Measurements from ENCODE around the gene ITPRIP.

The ITPRIP gene

DNA sequence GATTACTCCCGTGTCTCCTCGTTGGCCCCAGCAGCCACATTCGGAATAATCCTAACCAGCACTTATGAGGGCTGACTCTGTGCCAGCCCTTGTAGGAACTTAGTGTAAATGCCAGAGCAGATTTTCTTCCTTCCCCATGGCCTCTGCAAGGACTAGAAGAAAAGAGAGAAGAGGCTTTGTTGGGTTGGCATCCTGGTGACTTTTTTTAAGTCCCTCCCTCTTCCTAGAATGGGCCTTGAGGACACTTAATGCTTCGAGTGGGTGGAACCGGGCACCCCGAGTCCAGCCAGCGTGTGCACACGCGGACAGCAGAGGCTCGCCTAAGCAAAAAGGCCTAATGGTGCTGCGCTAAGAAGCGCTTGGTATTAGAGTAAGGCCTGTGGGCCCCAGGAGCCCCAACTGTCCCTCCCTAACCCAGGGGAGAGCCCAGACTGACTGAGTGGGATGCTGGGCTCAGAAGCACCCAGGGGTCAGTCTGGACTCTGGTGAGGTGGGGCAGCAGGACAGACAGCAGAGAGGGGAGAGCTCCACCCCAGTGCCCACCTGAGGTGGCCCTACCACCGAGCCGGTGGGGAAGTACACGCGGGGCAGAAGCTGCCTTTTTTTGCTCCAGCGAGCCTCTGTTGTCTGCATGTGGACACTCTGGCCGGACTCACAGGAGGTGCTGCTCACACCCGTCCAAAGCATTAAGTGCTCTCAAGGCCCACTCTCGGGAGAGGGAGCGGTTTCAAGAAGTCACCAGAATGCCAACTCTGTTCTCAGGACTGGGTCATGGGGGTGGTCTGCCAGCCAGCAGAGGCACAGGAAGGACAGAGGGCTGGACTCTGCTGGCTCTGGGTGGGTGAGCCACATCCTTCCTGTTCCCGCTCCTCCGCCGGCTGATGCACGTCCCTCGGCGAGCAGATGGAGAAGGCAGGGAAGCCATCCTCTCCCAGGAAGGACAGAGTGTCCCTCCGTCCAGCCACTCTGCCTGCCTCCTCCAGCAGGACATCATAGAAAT, 12.5 kb downstream of the ITPRIP start:
- DNase-seq = peak; percentile 27 to 56

DNA sequence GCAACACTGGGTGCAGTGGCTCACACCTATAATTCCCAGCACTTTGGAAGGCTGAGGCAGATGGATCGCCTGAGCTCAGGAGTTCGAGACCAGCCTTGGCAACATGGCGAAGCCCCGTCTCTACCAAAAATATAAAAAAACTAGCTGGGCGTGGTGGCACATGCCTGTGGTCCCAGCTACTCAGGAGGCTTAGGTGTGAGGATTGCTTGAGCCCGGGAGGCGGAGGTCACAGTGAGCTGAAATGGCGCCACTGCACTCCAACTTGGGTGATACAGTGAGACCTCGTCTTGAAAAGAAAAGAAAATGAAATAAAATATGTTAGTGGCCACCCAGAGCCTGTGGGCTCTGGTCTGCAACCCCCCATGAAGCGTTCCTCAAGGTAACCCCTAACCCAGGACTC, 13.3 kb downstream of the ITPRIP start:
- DNase-seq = no peak

DNA sequence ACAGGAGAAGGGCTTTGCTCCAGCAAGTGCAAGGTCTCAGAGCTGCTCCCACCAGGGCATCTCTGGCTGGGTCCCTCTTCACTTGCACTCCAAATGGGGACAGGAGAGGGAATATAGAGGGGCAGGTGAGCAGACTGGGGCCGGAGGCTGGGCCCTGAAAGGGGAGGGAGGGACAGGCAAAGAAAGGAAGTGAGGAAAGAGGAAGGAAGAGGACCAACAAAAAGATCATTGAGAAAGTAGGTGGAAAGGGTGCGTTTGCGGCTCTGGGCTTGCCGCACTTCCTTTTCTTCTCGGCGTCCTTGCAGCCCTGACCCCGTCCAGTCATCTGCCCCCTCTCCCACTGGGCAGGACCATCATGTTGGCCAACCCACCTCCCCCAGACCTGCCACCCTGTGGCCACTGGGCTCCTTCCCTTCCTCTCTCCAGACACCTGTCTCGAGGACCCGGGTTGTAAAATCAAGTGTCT, 14.0 kb downstream of the ITPRIP start:
- DNase-seq = peak; percentile 87 to 92

DNA sequence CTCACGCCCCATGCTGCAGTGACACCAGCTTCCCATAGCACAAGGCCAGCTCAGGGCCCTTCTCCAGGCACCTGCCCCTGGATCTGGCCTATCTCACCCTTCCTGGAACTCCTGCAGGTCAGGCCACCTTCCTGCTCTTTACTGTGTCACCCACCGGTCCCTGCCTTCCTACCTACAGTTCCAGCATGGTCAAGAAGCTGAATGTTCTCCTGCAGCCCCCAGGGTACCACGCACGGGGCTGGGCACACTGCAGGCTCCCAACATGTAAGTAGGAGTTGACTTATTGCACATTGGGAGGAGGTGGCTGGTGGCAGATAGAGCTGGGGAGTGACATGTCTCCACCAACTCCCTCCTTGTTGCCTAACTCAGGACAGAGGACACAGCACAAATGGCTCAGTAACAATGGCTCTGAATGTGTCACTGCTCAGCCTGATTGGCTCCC, 14.5 kb downstream of the ITPRIP start:
- peak; percentile 49 to 70 for DNase-seq

DNA sequence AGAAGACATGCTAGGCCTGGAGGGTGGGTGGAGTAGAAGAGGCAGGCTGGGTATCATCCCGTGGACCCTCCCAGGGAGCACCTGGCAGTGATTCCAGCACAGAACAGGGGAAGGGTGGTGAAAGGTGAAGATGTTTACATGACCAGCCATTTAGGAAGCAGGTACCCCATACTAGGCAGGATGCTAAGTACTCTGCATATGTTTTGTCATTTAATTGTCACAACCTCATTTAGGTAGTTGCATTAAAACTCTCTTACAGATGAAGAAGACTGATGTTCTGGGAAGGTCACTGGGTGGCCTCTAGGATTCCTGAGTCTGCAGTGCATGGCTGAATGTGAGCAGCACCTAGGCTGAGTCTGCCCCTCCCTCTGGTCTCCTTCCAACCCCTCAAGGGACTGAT, 15.2 kb downstream of the ITPRIP start:
- DNase-seq = no peak

DNA sequence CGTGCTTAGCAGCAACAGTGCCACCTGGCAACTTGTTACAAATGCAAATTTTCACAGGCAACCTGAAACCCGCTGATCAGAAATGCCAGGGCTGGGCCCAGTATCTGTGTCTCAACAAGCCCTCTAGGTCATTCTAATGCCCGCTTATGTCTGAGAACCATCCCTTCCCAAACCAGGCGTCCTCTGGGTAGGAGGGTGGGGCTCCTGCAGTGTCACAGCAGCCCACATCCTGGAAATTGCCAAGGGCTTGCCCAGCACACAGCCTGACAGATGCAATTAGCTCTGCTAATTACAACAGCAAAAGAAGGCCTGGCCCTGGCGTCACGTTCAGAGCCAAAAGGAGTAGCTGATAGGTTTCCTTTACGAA, 15.9 kb downstream of the ITPRIP start:
- DNase-seq = peak in 1 of 2 experiments; percentile 49

DNA sequence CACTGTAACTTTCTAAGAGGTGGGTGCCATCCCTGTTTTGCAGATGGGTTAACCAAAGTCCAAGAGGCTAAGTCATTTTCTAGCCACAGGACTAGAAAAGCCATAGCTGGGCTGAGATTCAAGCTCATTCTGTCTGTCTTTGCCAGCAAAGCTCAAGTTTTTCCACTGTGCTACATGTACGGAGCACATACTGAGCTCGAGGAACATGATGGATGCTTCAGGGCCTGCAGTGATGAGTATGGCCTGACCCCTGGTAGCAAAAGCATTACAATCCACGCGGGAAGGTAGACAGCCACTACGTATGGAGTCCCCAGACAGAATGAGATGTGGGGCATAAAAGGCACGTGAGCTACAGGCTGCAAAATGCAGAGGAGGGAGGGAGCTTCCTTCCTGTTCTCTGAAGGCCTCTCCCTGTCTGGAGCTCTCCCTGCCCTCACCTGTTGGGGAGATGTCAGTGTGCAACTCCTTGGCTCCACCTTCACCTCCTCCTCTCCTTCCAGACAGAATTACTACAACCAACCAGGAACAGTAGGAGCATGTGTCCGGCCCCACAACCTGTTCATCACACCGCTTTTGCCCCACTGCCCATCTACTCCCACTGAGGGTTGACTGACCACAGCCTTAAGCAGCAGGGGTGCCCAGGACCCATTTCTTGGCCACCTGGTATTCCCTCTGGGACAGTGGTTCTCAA, 16.4 kb downstream of the ITPRIP start:
- peak; percentile 21 to 26 for DNase-seq

DNA sequence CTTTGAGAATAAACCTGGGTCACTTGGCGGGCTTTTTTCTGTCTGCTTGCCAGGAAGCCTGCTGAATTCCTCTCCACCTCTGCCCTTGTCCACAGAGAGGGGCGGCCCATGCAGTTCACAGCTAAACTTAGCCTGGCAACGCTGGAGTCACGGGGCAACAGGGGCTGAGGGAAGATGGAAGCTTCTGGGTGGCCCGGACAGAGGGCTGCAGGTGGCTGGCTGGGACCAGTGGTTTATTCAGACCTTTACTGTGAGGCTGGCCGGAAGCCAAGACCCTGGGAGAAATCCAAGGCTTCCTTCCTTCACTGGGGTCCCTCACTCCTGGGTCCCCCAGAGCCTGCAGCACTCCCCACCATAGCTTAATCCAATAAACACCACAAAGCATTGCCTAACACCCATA, 17.0 kb downstream of the ITPRIP start:
- DNase-seq = no peak

DNA sequence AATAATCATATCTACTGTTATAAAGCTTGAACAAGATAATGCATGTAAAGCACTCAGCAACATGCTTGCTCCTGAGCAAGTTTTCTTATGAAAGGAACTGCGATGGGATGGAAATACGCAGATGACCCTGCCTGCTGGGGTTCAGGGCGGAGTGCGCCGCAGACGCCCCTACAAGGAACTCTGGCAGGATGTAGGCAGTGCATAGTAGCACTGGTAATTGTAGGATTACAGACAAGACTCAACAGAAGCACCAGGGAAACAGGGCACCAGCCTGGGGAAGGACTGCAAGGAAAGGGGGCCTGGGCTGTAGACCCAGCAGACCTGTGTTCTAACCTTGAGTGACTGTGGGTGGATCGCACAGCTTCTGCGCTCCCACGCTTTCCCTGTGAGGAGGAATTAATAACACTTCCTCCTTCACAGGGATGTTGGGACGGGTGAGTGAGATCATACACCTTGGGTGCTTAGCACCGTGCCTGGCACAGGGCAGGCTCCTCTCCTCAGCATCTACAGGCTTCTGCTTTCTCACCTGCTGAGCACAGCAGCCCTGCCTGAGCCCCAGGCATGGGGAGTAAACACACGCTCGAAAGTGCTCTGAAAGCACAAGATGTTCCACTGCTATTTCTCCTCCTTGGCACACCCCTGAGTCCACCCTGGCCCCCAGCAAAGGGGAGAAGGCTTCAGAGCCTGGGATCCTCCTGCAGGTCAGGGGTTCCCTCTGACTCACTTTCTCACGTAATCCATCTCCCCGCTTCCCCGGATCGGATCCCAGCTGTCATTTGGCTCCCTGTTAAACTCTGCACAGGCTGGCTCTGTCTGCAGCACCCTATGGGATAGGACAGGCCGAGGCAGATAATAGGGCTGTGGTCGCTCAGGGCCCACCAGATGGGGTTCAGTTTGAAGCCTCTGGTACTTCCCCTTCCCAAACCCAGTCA, 19.2 kb downstream of the ITPRIP start:
- DNase-seq = no peak

DNA sequence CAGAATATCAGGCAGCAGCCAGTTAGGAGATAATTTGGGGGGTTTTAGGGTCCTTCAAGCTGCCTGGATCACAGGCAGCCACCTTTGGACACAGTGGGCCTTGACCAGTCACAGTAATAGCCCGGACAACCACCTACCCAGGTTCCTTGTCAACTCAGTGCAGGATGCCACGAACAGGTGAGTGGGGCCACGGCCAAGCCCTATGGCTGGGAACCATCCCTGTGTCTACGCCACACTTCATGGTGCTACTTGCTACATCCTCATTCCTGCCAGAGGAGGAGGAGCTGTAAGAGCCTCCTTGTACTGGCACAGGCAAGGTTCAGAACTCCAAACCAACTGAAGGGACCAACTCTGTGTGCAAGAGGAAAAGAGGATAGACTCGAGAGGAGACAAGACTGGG, 19.9 kb downstream of the ITPRIP start:
- no peak for DNase-seq

DNA sequence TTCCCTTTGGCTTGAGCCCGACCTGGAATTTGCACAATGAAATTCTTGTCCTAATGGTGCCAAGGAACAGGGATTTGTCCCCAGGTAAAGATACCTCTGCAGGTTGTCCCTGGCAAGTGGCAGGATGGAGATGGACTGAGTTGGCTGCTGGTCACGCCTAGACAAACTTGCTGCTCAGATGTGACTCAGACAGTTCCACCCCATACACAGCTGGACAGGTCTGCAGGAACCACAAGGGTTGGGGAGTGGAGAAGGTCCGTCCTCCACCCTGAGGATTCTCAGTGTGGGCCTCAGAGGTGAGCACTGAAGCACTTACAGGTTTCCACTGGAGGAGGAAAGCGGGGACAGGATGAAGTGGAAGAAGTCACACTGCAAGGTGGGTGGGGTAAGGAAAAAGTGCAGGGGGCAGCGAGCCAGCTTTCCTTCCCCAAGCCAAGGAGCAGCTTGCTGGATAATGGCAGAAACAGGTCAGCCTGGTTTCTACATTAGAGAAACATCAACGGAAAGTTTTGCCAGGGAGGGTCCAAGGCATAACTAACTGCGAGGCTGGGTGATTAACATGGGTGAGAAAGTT, 20.5 kb downstream of the ITPRIP start:
- no peak for DNase-seq

DNA sequence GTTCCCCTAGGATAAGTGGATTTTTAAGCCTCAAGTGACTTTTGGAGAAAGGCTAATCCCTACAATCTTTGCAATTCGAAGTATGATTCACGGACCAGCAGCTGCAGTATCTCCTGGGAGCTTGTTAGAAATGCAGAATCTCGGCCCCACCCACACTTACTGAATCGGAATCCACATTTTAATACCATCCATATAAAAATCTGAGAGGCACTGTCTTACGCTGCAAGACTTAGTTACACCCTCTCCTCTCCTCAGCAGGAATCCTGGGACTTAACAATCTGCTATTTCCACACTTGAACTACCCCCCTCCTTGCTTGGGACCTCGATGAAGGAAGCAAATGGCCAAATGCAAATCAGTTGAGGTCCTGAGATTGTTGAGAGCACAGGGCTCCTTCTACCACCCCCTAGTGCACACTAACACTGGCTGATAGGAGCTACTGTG, 21.0 kb downstream of the ITPRIP start:
- DNase-seq = no peak

DNA sequence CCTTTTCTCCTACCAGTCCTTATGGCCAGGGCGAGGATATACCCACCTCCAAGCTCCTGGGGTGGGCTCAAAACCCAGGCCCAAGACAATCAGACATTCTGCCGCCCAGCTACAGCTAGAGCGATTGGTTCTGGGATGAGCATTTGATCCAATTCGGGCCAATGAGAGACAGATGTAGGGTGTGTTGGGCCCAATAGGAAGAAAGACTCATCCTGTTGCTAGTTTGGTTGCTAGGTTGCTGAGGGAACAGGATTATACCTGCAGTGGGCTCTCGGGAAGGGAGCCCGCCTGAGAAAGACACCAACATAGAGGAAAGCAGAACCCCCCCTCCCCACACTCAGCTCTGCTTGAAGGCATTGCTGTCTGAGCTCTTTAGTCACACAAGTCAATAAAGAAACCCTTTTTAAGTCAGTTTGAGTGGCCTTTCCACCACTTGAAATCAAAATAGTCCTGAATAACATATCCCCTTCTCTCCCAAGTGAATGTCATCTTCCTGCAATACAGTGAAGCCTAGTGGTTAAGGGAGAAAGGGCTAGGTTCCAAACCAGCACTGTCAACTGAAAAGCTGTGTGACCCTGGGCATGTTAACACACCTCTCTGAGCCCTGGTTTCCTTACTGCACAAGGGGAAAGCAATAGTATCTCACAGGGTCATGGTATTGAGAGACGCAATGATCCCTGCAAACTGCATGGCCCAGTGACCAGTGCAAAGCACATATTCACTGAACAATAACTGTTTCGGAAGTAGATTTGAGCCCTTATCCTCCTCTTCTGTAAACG, 21.8 kb downstream of the ITPRIP start:
- no peak for DNase-seq

DNA sequence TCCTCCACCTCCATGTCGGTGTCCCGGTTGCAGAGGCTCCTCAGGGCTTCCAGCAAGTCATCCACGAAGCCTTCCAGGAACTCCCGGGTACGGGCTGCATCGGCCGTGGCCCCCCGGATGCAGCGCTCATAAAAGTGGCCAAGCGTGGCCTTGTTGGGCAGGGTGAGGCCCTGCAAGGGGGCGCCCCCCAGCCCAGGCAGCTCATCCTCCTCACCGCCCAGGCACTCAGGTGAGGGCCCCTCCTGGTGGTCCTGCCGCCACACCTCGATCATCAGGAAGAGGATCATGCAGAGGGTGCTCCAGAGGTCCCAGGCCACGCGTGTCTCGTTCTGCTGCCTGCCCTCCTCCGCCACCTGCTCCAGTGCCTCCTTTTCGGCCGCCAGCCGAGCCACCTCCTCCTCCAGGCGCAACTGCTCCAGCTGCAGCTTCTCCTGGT, 22.8 kb downstream of the ITPRIP start:
- DNase-seq = no peak

DNA sequence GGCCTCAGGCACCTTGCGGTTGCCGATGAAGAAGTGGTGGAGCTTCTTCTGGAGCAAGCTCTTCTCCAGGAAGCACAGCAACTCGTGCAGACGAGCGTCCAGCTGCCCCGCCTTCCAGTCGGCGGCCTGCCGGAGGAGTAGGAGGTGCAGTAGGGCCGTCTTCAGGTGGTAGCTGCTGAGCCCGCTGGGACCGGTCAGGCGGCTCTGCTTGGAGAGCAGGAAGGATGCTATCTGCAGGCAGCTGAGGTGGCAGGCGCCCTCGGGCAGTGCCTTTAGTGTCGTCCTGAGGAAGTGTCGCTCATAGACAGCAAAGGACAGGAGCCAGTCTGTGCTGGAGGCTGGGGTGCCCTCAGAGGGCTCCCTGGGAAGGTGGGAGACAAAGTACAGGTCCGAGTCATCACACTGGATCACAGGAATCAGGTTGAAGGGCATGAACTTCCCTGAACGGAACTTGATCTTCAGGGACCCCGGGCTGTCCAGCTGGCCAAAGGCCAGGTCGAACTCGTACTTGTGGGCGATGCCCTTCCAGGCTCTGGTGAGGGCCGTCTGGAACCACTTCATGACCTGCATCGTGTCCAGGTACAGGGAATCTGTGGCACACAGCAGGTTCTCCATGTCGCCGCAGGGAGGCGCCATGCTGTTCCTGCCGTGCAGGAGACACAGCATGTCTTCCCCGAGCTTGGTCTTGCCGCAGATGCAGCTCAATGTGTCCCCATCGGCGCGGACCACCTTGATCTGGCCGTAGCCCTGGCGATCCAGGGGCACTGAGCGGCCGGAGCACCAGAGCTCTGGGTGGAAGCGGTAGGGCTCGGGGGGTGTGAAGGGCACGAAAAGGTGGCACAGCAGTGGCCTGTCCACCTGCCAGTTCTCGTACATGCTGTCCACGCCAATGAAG, 23.4 kb downstream of the ITPRIP start:
- DNase-seq = no peak

DNA sequence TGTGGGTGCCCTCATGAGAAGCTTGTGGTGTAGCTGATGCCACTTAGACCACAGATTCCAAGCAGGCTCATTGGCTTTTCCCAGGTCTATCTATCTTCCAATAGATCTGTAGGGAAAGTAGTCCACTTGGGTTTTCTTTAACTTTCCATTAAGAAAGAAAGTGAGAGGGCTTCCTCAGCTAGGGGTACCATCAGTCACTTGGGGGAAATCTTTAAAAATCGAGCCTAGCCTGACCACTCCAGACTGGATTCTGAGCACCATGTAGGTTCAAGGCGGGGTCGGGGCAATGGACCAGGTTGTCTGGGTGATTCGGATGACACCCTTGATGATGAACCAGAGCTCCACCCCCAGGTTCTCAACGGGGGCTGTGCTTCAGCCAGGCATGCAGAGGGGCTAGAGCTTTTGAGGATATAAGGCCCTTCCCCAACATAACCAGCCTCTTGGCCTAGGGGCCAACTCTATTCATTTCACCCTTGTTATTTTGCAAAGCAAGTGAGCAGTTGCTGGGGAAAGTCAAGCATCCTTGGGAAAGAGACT, 27.0 kb downstream of the ITPRIP start:
- no peak for DNase-seq

DNA sequence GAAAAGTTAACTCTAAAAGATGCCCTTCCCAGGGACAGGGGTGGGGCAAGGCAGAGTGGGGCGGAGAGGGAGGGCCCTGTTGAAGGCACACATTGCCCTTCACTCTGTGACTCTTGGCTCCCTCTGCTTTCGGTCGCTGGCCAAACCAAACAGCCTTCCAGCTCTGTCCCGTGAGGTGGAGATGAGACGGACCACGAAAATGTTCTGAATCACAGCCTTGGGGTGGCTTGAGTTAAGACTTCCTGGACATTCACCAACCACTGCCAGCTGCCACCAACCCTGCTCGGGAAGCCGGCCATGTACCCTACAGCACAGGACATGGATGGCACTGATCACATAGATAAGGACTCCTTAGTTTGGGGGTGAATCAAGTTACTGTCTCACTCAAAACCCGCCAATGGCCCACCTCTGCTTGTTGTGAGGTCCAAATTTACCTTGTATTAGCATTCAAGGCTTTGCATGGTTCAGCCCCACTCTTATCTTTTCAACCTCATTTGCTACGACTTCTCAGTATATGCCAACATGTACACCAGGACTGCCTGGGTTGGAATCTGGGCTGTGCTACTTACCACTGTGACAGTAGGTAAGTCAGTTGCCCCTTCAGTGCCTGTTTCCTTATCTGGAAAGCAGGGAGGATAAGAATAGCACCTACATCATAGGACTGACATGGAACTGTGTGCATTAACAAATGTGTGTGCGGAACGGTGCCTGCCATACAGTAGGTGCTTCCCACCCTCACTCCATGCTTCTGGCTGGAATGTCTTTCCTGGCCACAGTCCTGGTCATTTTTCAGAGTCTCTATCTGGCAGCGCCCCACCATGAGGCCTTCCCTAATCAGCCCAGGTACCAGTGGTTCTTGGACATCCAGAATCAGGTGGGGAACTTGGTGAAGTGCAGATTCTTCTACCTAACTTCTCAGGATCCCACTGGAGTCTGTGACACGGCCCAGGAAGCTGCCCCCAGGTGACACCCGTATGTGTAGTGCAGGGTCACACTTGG, 28.0 kb downstream of the ITPRIP start:
- no peak for DNase-seq

DNA sequence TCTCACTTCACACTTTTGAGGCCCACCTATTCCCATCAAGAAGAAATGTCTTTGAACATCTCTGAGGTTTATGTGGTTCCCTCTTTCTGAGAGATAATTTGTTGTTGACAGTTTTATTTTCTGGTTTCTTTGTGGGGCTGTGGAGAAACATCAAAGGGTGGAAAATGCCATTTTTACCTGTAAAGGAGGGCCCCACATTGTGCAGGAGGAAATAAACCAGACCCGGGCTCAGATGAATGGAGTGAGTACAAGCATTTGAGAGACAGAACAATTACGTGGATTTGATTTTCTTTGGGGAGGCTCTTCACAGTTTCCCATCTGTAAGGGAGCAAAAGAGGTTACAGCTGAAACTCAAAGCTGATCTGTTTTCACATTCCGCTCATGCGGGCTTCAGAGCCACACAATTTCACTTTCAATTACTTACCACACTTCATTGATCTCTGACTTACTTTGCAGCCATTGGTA, 29.8 kb downstream of the ITPRIP start:
- no peak for DNase-seq
